ENCODE results near the gene PPP6C.

DNA sequence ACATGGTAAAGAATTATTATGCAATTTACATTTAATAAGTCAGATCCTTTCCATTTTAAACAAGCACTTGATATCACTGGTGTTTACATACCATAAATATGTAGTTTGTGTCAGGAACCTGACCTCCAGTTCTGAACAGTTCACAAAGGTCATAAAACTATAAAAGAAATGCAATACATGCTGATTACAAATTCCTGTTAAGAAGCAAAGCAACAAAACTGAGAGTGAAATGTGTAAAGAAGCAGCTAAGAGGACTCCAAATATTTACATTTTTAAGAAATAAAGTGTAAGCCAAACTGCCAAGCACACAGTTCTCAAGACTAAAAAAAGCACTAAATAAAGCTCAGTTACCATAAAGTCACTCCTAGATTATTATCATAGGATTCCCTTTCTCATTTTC is 28.9 kb downstream of the PPP6C start:
- TF ChIP-seq, protein P1, sequence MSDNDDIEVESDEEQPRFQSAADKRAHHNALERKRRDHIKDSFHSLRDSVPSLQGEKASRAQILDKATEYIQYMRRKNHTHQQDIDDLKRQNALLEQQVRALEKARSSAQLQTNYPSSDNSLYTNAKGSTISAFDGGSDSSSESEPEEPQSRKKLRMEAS (IDR thresholded peaks at IDR 0.05; ENCODE audit: insufficient read depth, insufficient read length) = no peak
- TF ChIP-seq POLR2AphosphoS5 (IDR thresholded peaks at IDR 0.05; ENCODE audit: insufficient read depth, low read depth, low read length) = no peak
- TF ChIP-seq POLR2A (IDR thresholded peaks at IDR 0.05; ENCODE audit: low read depth, low read length) = no peak
- TF ChIP-seq, protein P2, sequence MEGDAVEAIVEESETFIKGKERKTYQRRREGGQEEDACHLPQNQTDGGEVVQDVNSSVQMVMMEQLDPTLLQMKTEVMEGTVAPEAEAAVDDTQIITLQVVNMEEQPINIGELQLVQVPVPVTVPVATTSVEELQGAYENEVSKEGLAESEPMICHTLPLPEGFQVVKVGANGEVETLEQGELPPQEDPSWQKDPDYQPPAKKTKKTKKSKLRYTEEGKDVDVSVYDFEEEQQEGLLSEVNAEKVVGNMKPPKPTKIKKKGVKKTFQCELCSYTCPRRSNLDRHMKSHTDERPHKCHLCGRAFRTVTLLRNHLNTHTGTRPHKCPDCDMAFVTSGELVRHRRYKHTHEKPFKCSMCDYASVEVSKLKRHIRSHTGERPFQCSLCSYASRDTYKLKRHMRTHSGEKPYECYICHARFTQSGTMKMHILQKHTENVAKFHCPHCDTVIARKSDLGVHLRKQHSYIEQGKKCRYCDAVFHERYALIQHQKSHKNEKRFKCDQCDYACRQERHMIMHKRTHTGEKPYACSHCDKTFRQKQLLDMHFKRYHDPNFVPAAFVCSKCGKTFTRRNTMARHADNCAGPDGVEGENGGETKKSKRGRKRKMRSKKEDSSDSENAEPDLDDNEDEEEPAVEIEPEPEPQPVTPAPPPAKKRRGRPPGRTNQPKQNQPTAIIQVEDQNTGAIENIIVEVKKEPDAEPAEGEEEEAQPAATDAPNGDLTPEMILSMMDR (IDR thresholded peaks at IDR 0.05; ENCODE audit: extremely low read depth in 1 of 2, insufficient read depth in 1 of 2, low read depth in 1 of 2, low read length in 2 of 2) = no peak
- TF ChIP-seq EZH2 (IDR thresholded peaks at IDR 0.05; ENCODE audit: borderline replicate concordance, low read depth, low read length, severe bottlenecking) = no peak
- TF ChIP-seq FOS (IDR thresholded peaks at IDR 0.05; ENCODE audit: borderline replicate concordance, insufficient read depth, low read length) = no peak
- TF ChIP-seq MYC (IDR thresholded peaks at IDR 0.05; ENCODE audit: low read depth, low read length) = no peak
- TF ChIP-seq JUN (IDR thresholded peaks at IDR 0.05; ENCODE audit: borderline replicate concordance, insufficient read depth, insufficient read length, low read depth) = no peak
- no peak for TF ChIP-seq GATA2 (IDR thresholded peaks at IDR 0.05; ENCODE audit: insufficient read depth, insufficient read length, low read depth, low read length)
